Measurements from ENCODE around the gene CNTNAP2. TPM values are rescaled to one million over a fixed set of nuclear protein-coding genes. Genes with fewer than 3 reads are reported as not detected.

The CNTNAP2 gene
- total RNA-seq, 1 experiment from 2014 or later: 0.03 TPM

GRCh38 chr7:147380926-147381325 is 1264.3 kb downstream of the CNTNAP2 start:
- TF ChIP-seq SIN3A (IDR thresholded peaks at IDR 0.05; ENCODE audit: borderline replicate concordance, insufficient read depth, low read depth, low read length) (no peak), POLR2AphosphoS5 (IDR thresholded peaks at IDR 0.05; ENCODE audit: low read depth, low read length) (no peak), TCF7L2 (IDR thresholded peaks at IDR 0.05; ENCODE audit: low read depth, low read length) (no peak)
- TF ChIP-seq, protein P1, sequence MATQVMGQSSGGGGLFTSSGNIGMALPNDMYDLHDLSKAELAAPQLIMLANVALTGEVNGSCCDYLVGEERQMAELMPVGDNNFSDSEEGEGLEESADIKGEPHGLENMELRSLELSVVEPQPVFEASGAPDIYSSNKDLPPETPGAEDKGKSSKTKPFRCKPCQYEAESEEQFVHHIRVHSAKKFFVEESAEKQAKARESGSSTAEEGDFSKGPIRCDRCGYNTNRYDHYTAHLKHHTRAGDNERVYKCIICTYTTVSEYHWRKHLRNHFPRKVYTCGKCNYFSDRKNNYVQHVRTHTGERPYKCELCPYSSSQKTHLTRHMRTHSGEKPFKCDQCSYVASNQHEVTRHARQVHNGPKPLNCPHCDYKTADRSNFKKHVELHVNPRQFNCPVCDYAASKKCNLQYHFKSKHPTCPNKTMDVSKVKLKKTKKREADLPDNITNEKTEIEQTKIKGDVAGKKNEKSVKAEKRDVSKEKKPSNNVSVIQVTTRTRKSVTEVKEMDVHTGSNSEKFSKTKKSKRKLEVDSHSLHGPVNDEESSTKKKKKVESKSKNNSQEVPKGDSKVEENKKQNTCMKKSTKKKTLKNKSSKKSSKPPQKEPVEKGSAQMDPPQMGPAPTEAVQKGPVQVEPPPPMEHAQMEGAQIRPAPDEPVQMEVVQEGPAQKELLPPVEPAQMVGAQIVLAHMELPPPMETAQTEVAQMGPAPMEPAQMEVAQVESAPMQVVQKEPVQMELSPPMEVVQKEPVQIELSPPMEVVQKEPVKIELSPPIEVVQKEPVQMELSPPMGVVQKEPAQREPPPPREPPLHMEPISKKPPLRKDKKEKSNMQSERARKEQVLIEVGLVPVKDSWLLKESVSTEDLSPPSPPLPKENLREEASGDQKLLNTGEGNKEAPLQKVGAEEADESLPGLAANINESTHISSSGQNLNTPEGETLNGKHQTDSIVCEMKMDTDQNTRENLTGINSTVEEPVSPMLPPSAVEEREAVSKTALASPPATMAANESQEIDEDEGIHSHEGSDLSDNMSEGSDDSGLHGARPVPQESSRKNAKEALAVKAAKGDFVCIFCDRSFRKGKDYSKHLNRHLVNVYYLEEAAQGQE (IDR thresholded peaks at IDR 0.05; ENCODE audit: insufficient read depth in 1 of 2, low read depth in 2 of 2, low read length in 1 of 2): no peak
- TF ChIP-seq, protein P2, sequence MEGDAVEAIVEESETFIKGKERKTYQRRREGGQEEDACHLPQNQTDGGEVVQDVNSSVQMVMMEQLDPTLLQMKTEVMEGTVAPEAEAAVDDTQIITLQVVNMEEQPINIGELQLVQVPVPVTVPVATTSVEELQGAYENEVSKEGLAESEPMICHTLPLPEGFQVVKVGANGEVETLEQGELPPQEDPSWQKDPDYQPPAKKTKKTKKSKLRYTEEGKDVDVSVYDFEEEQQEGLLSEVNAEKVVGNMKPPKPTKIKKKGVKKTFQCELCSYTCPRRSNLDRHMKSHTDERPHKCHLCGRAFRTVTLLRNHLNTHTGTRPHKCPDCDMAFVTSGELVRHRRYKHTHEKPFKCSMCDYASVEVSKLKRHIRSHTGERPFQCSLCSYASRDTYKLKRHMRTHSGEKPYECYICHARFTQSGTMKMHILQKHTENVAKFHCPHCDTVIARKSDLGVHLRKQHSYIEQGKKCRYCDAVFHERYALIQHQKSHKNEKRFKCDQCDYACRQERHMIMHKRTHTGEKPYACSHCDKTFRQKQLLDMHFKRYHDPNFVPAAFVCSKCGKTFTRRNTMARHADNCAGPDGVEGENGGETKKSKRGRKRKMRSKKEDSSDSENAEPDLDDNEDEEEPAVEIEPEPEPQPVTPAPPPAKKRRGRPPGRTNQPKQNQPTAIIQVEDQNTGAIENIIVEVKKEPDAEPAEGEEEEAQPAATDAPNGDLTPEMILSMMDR (IDR thresholded peaks at IDR 0.05): no peak
- no TSS peak for BruUV-seq (replicated peaks)
- ATAC-seq (no peak), DNase-seq (ENCODE audit: low read depth, low spot score) (no peak)
- CTCF ChIA-PET: no interaction called here
- POLR2A ChIA-PET: no interaction called here
- H3K27me3 ChIP-seq (ENCODE audit: control insufficient read depth, insufficient read depth, low read length): no peaks in the 10 kb centered on the region
- in situ Hi-C loops (cut with HindIII; ENCODE audit: low pct_unique_long_range_greater_than_20kb, low sequenced_read_pairs): no loop called here
- intact Hi-C loops (cut with micrococcal nuclease; ENCODE audit: unreplicated experiment): no loop called here
- H3K36me3 ChIP-seq (ENCODE audit: control insufficient read depth, insufficient read depth, low read length): no peaks in the 10 kb centered on the region
- H3K9me3 ChIP-seq (ENCODE audit: control insufficient read depth, insufficient read depth, low read depth, low read length): no peaks in the 10 kb centered on the region
- H3K27ac ChIP-seq (ENCODE audit: low read length): no peak overlapping the region
- H3K4me1 ChIP-seq (ENCODE audit: control insufficient read depth, insufficient read depth, low read length): no peaks in the 10 kb centered on the region
- H3K4me3 ChIP-seq (ENCODE audit: low read depth in 2 of 2, low read length in 2 of 2): no peak overlapping the region

- ATAC-seq (no peak), DNase-seq (ENCODE audit: low read depth, low spot score) (no peak)
- H3K9me3 ChIP-seq (ENCODE audit: control insufficient read depth, insufficient read depth, low read depth, low read length): no peaks in the 10 kb centered on the region
- intact Hi-C loops (cut with micrococcal nuclease; ENCODE audit: unreplicated experiment): no loop called here
- no TSS peak for BruUV-seq (replicated peaks)
- TF ChIP-seq, protein P2 (IDR thresholded peaks at IDR 0.05): no peak
- TF ChIP-seq SIN3A (IDR thresholded peaks at IDR 0.05; ENCODE audit: borderline replicate concordance, insufficient read depth, low read depth, low read length) (no peak), POLR2AphosphoS5 (IDR thresholded peaks at IDR 0.05; ENCODE audit: low read depth, low read length) (no peak), TCF7L2 (IDR thresholded peaks at IDR 0.05; ENCODE audit: low read depth, low read length) (no peak)
- TF ChIP-seq, protein P1 (IDR thresholded peaks at IDR 0.05; ENCODE audit: insufficient read depth in 1 of 2, low read depth in 2 of 2, low read length in 1 of 2): no peak
- no peak overlapping the region for H3K4me3 ChIP-seq (ENCODE audit: low read depth in 2 of 2, low read length in 2 of 2)
- H3K36me3 ChIP-seq (ENCODE audit: control insufficient read depth, insufficient read depth, low read length): no peaks in the 10 kb centered on the region
- no peaks in the 10 kb centered on the region for H3K4me1 ChIP-seq (ENCODE audit: control insufficient read depth, insufficient read depth, low read length)
- no peaks in the 10 kb centered on the region for H3K27me3 ChIP-seq (ENCODE audit: control insufficient read depth, insufficient read depth, low read length)
- H3K27ac ChIP-seq (ENCODE audit: low read length): no peak overlapping the region
- in situ Hi-C loops (cut with HindIII; ENCODE audit: low pct_unique_long_range_greater_than_20kb, low sequenced_read_pairs): no loop called here
- POLR2A ChIA-PET: no interaction called here
- CTCF ChIA-PET: no interaction called here
These were observed 1277.7 kb downstream of the CNTNAP2 start for GRCh38 chr7:147394329-147394728.
